IMR-90 (cell line): ENCODE measurements around the gene AVPR2. TPM values are rescaled to one million over a fixed set of nuclear protein-coding genes. Genes with fewer than 3 reads are reported as not detected.

Experiments
- ATAC-seq: fragments of 200-7000 bp; cut with Tn5 transposase; 2 replicates; pipeline ENCODE4 v1.9.1; 2020; ENCODE audit warnings: low read depth, mild to moderate bottlenecking, moderate library complexity
- BruUV-seq: library from RNA; stranded (reverse); fragments of 400-500 nt; replicated peaks from 2 replicates; lab custom pipeline; 2021; lab: Mats Ljungman, UMichigan
- CTCF ChIA-PET: fragments of 300-600 bp; formaldehyde crosslinking; extraction: SDS; loops from one replicate; lab custom pipeline; 2021; ENCODE audit warnings: antibody characterized with exemption; lab: Yijun Ruan, JAX
- POLR2A ChIA-PET: fragments of 300-600 bp; sonication (Branson Sonifier 250); formaldehyde crosslinking; loops from one replicate; lab custom pipeline; 2022; ENCODE audit warnings: antibody characterized with exemption; ENCODE audit not compliant: unreplicated experiment; lab: Charles Lee
- DNase-seq: peaks from one replicate; pipeline ENCODE4 v3.0.0; 2013
- H2AFZ ChIP-seq: replicated peaks from 2 replicates; pipeline ENCODE3; 2013; ENCODE audit warnings: low read length, mild to moderate bottlenecking; ENCODE audit not compliant: poor library complexity
- H2AK5ac ChIP-seq: 2 replicates; pipeline ENCODE4 v1.6.1; 2013; ENCODE audit warnings: low read depth, low read length, inconsistent platforms
- H2AK9ac ChIP-seq: replicated peaks from 2 replicates; pipeline ENCODE3; 2013; ENCODE audit warnings: mild to moderate bottlenecking, low read depth, low read length, moderate library complexity; ENCODE audit not compliant: poor library complexity
- H2BK120ac ChIP-seq: 2 replicates; pipeline ENCODE4 v1.6.1; 2013; ENCODE audit warnings: low read depth, low read length, inconsistent platforms
- H2BK15ac ChIP-seq: 3 replicates; pipeline ENCODE4 v1.6.1; 2013; ENCODE audit warnings: low read depth, low read length, inconsistent platforms
- H2BK20ac ChIP-seq: 2 replicates; pipeline ENCODE4 v1.6.1; 2013; ENCODE audit warnings: low read depth, mild to moderate bottlenecking, inconsistent platforms, low read length, moderate library complexity
- H2BK5ac ChIP-seq: 2 replicates; pipeline ENCODE4 v1.6.1; 2013; ENCODE audit warnings: mild to moderate bottlenecking, low read depth, low read length, inconsistent platforms; ENCODE audit not compliant: poor library complexity, severe bottlenecking
- H3K14ac ChIP-seq: replicated peaks from 2 replicates; pipeline ENCODE4 v1.6.1; 2013; ENCODE audit warnings: low read depth, low read length, inconsistent platforms
- H3K18ac ChIP-seq: 2 replicates; pipeline ENCODE4 v1.6.1; 2013; ENCODE audit warnings: low read depth, low read length, control low read depth
- H3K23ac ChIP-seq: 2 replicates; pipeline ENCODE4 v1.6.1; 2013; ENCODE audit warnings: low read depth, low read length, inconsistent platforms
- H3K27ac ChIP-seq: 2 replicates; pipeline ENCODE4 v1.5.1; 2013; ENCODE audit warnings: mild to moderate bottlenecking, control low read depth, low read length; ENCODE audit not compliant: insufficient read depth
- H3K27me3 ChIP-seq: 2 replicates; pipeline ENCODE4 v1.6.1; 2013; ENCODE audit warnings: low read length; ENCODE audit not compliant: control insufficient read depth, insufficient read depth
- H3K36me3 ChIP-seq: 2 replicates; pipeline ENCODE4 v1.6.1; 2013; ENCODE audit warnings: low read length, mixed read lengths; ENCODE audit not compliant: control insufficient read depth, insufficient read depth
- H3K4ac ChIP-seq: 2 replicates; pipeline ENCODE4 v1.6.1; 2013; ENCODE audit warnings: low read depth, low read length, inconsistent platforms
- H3K4me1 ChIP-seq: 2 replicates; pipeline ENCODE4 v1.6.1; 2013; ENCODE audit warnings: low read length, mixed read lengths; ENCODE audit not compliant: control insufficient read depth, insufficient read depth
- H3K4me2 ChIP-seq: 2 replicates; pipeline ENCODE4 v1.6.1; 2013; ENCODE audit warnings: low read depth, mild to moderate bottlenecking, control low read depth, low read length, moderate library complexity
- H3K4me3 ChIP-seq: 2 replicates; pipeline ENCODE4 v1.5.1; 2013; ENCODE audit warnings: low read depth, mild to moderate bottlenecking, control low read depth, low read length, moderate library complexity; ENCODE audit not compliant: insufficient read depth
- H3K56ac ChIP-seq: 2 replicates; pipeline ENCODE4 v1.6.1; 2013; ENCODE audit warnings: low read length, inconsistent platforms; ENCODE audit not compliant: insufficient read depth; ENCODE audit errors: extremely low read depth
- H3K79me1 ChIP-seq, 2 experiments: 2 replicates each; pipeline ENCODE4 v1.6.1; 2013; ENCODE audit warnings: low read length in 2 of 2, inconsistent platforms in 1 of 2, low read depth in 1 of 2
- H3K9ac ChIP-seq: 2 replicates; pipeline ENCODE4 v1.6.1; 2013; ENCODE audit warnings: low read depth, low read length, control low read depth
- H3K9me1 ChIP-seq: 2 replicates; pipeline ENCODE4 v1.6.1; 2013; ENCODE audit warnings: low read length, inconsistent platforms; ENCODE audit not compliant: insufficient read depth
- H3K9me3 ChIP-seq: 2 replicates; pipeline ENCODE4 v1.6.1; 2013; ENCODE audit warnings: low read length; ENCODE audit not compliant: control insufficient read depth, insufficient read depth
- H4K20me1 ChIP-seq: 2 replicates; pipeline ENCODE4 v1.6.1; 2013; ENCODE audit warnings: low read length, inconsistent platforms; ENCODE audit not compliant: insufficient read depth
- H4K5ac ChIP-seq: 2 replicates; pipeline ENCODE4 v1.6.1; 2013; ENCODE audit warnings: mild to moderate bottlenecking, low read depth, low read length, control low read depth
- H4K8ac ChIP-seq, 2 experiments: 2 replicates each; pipeline ENCODE4 v1.6.1; 2013; ENCODE audit warnings: low read depth in 2 of 2, low read length in 2 of 2, control low read depth in 1 of 2, inconsistent platforms in 1 of 2
- H4K91ac ChIP-seq: 2 replicates; pipeline ENCODE4 v1.6.1; 2013; ENCODE audit warnings: low read depth, low read length, inconsistent platforms; ENCODE audit not compliant: insufficient read depth
- BHLHE40 ChIP-seq: fragments of 150-350 bp; IDR thresholded peaks from 2 replicates; pipeline ENCODE4 v1.6.1; 2016; ENCODE audit warnings: mild to moderate bottlenecking, low read depth, low read length
- CEBPB ChIP-seq: IDR thresholded peaks from 2 replicates; pipeline ENCODE4 v1.6.1; 2012; ENCODE audit warnings: low read depth, low read length, improper control_type of control experiment
- CTCF ChIP-seq: conservative IDR thresholded peaks from 2 replicates; pipeline ENCODE4 v1.5.1; 2012; ENCODE audit warnings: mild to moderate bottlenecking, low read depth, low read length, improper control_type of control experiment
- NFE2L2 ChIP-seq: fragments of 150-350 bp; IDR thresholded peaks from 2 replicates; pipeline ENCODE4 v1.6.1; 2016; ENCODE audit warnings: low read depth, mild to moderate bottlenecking, low read length
- POLR2A ChIP-seq: IDR thresholded peaks from 2 replicates; pipeline ENCODE4 v1.6.1; 2012; ENCODE audit warnings: mild to moderate bottlenecking, low read depth, low read length
- RAD21 ChIP-seq: IDR thresholded peaks from 2 replicates; pipeline ENCODE4 v1.6.1; 2012; ENCODE audit warnings: low read length, improper control_type of control experiment
- RFX5 ChIP-seq: IDR thresholded peaks from 2 replicates; pipeline ENCODE4 v1.8.0; 2012; ENCODE audit warnings: low read depth, mild to moderate bottlenecking, low read length, moderate library complexity
- WGBS, 2 experiments: methylation state at CpG; one replicate each; pipeline versions ENCODE4 v1.1.5 to v1.1.7; 2013; ENCODE audit warnings: missing lambda C conversion rate in 2 of 2; ENCODE audit not compliant: insufficient read length in 1 of 2; ENCODE audit errors: extremely low coverage in 2 of 2; 5-methylcytosine and 5-hydroxymethylcytosine counted together
- dilution Hi-C: fragments of 300-500 bp; cut with HindIII; formaldehyde crosslinking; loops from one replicate; pipeline ENCODE4 v1.14.3; 2018; ENCODE audit warnings: low sequenced_read_pairs; ENCODE audit not compliant: unreplicated experiment
- in situ Hi-C: fragments of 300-500 bp; cut with MboI; formaldehyde crosslinking; loops from 3 replicates; pipeline ENCODE4 v1.14.3; 2019; ENCODE audit warnings: low sequenced_read_pairs, inconsistent platforms, mixed read lengths
- intact Hi-C: fragments of 100-400 bp; cut with micrococcal nuclease; formaldehyde crosslinking; loops from 2 replicates; pipeline ENCODE4 v1.10.0; 2022
- polyA plus RNA-seq, 3 experiments: library from polyadenylated mRNA; depleted of rRNA; stranded (reverse); fragments of >200 nt; gene quantifications; 2 replicates each; pipeline ENCODE4 v1.2.3, GENCODE V29; 2012; ENCODE audit warnings: low replicate concordance in 1 of 3
- total RNA-seq: library from RNA; depleted of rRNA; stranded (reverse); fragments of >200 nt; gene quantifications from 2 replicates; pipeline ENCODE4 v1.2.3, GENCODE V29; 2012
- TF ChIP-seq, protein P1 (sequence below): fragments of 150-350 bp; IDR thresholded peaks from 2 replicates; pipeline ENCODE4 v1.6.1; 2017; ENCODE audit warnings: mild to moderate bottlenecking, antibody characterized with exemption, low read length, low read depth

The AVPR2 gene
- total and polyA plus RNA-seq, 2 of the 4 experiments (the other 2 are of a cell fraction) = not detected

DNA sequence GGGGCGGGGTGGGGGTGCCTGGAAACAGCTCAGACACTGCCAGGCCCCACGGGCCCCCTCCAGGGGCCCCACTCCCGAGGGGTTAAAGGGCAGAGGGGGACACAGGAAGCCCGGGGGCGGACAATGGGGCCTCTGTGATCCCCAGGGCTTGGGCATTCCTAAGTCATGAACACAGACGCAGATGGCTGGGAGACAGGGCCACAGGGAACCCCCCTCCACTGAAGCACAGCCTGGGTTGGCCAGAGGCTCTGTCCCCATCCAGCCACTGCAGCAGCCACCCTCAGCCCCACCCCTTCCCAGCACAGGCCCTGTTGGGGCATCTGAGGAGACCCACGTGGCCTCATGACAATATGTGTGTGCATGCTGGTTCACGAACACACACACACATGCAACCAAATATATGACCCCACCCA, 22.4 kb upstream of the AVPR2 start:
- no peak overlapping the region for H2BK5ac ChIP-seq
- no peaks in the 10 kb centered on the region; the same call in 1 of the 2 replicates for H3K9me3 ChIP-seq
- POLR2A ChIA-PET = no interaction called here
- no peak overlapping the region for H3K18ac ChIP-seq
- no peak overlapping the region for H3K27ac ChIP-seq
- H2AK9ac ChIP-seq = no peak overlapping the region
- in situ Hi-C loops (no loop called here), intact Hi-C loops (no loop called here), dilution Hi-C loops (no loop called here)
- peak overlapping the region; percentile 58 for H2AFZ ChIP-seq
- H3K14ac ChIP-seq = no peak overlapping the region
- H4K91ac ChIP-seq = no peak overlapping the region
- H3K79me1 ChIP-seq = no peaks in the 10 kb centered on the region
- WGBS, 2 experiments = 33% methylated on average over 1 of the region's 8 CpGs; no CpG with 5 or more reads in 1 of the 2 experiments
- H2BK120ac ChIP-seq = no peak overlapping the region
- H3K4me2 ChIP-seq = no peak overlapping the region
- ATAC-seq (peak; percentile 22; the same call in 1 of the 2 replicates), DNase-seq (peak; percentile 13)
- H3K4ac ChIP-seq = no peak overlapping the region
- no peak overlapping the region for H3K4me3 ChIP-seq
- H4K20me1 ChIP-seq = no peaks in the 10 kb centered on the region
- no peak overlapping the region for H2AK5ac ChIP-seq
- no peak overlapping the region for H3K56ac ChIP-seq
- no peak overlapping the region for H2BK15ac ChIP-seq
- no peak overlapping the region for H4K8ac ChIP-seq
- no peaks in the 10 kb centered on the region for H3K9me1 ChIP-seq
- no peak overlapping the region for H2BK20ac ChIP-seq
- CTCF ChIA-PET = no interaction called here
- H3K4me1 ChIP-seq = no peaks in the 10 kb centered on the region
- no TSS peak for BruUV-seq
- H3K23ac ChIP-seq = no peak overlapping the region
- no peaks in the 10 kb centered on the region for H3K36me3 ChIP-seq
- H4K5ac ChIP-seq = no peak overlapping the region
- no peak overlapping the region for H3K9ac ChIP-seq
- TF ChIP-seq CTCF = no peak
- no peak for TF ChIP-seq CEBPB
- TF ChIP-seq BHLHE40 = no peak
- TF ChIP-seq, protein P1, sequence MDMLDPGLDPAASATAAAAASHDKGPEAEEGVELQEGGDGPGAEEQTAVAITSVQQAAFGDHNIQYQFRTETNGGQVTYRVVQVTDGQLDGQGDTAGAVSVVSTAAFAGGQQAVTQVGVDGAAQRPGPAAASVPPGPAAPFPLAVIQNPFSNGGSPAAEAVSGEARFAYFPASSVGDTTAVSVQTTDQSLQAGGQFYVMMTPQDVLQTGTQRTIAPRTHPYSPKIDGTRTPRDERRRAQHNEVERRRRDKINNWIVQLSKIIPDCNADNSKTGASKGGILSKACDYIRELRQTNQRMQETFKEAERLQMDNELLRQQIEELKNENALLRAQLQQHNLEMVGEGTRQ = no peak
- no peak for TF ChIP-seq POLR2A
- TF ChIP-seq NFE2L2 = no peak
- TF ChIP-seq RAD21 = no peak
- TF ChIP-seq RFX5 = no peak
- peaks cover 59% of the 10 kb centered on the region for H3K27me3 ChIP-seq
